SW480 (cell line): Measurements from ENCODE around the gene PALD1.
"Not testable (repeated sequence)": the region's sequence is repeated elsewhere in the genome, so short reads cannot be mapped to it uniquely, and the experiment has no call there.

Experiments
- DNase-seq: peaks from one replicate; pipeline ENCODE4 v3.0.0-alpha.2; 2016; ENCODE audit warnings: low spot score

Gene PALD1

GRCh38 chr10:70573599-70574506 is 95.3 kb downstream of the PALD1 start:
- no peak for DNase-seq

GRCh38 chr10:70575486-70575873 is 96.9 kb downstream of the PALD1 start:
- DNase-seq, result peak; percentile 75

GRCh38 chr10:70575874-70576802 is 97.6 kb downstream of the PALD1 start:
- peak; percentile 97 for DNase-seq

- peak; percentile 83 for DNase-seq
Observed at GRCh38 chr10:70576803-70577517, 98.4 kb downstream of the PALD1 start.

GRCh38 chr10:70578371-70578947 is 99.9 kb downstream of the PALD1 start:
- peak; percentile 99 for DNase-seq

GRCh38 chr10:70579234-70580002 is 100.9 kb downstream of the PALD1 start:
- DNase-seq, result peak; percentile 85

- not testable (repeated sequence) for DNase-seq
Observed at GRCh38 chr10:70581176-70581575, 102.6 kb downstream of the PALD1 start.

GRCh38 chr10:70582793-70583668 is 104.5 kb downstream of the PALD1 start:
- DNase-seq, result no peak

- no peak for DNase-seq
Observed at GRCh38 chr10:70583669-70584037, 105.1 kb downstream of the PALD1 start.

- no peak for DNase-seq
Observed at GRCh38 chr10:70584366-70584765, 105.8 kb downstream of the PALD1 start.

- DNase-seq, result peak; percentile 44
Observed at GRCh38 chr10:70584909-70585544, 106.5 kb downstream of the PALD1 start.

- no peak for DNase-seq
Observed at GRCh38 chr10:70585578-70586169, 107.1 kb downstream of the PALD1 start.

- DNase-seq, result no peak
Observed at GRCh38 chr10:70586348-70586930, 107.9 kb downstream of the PALD1 start.

- no peak for DNase-seq
Observed at GRCh38 chr10:70587045-70587658, 108.6 kb downstream of the PALD1 start.

- no peak for DNase-seq
Observed at GRCh38 chr10:70588255-70588654, 109.7 kb downstream of the PALD1 start.

GRCh38 chr10:70588859-70589570 is 110.4 kb downstream of the PALD1 start:
- no peak for DNase-seq
